Activated CD4-positive, alpha-beta T cell treated with anti-CD3 and anti-CD28 coated beads, Interleukin-2, amount 50 U/mL, for 48 hours (primary cell): ENCODE measurements around the gene MNAT1.
A peak's percentile ranks its signal among the peaks of the same experiment; 100 is the strongest.
"Not testable (repeated sequence)": the region's sequence is repeated elsewhere in the genome, so short reads cannot be mapped to it uniquely, and the experiment has no call there.

Experiments
- DNase-seq, 2 experiments: peaks; one replicate each; pipeline ENCODE4 v3.0.0-alpha.2; 2020

MNAT1 gene

DNA sequence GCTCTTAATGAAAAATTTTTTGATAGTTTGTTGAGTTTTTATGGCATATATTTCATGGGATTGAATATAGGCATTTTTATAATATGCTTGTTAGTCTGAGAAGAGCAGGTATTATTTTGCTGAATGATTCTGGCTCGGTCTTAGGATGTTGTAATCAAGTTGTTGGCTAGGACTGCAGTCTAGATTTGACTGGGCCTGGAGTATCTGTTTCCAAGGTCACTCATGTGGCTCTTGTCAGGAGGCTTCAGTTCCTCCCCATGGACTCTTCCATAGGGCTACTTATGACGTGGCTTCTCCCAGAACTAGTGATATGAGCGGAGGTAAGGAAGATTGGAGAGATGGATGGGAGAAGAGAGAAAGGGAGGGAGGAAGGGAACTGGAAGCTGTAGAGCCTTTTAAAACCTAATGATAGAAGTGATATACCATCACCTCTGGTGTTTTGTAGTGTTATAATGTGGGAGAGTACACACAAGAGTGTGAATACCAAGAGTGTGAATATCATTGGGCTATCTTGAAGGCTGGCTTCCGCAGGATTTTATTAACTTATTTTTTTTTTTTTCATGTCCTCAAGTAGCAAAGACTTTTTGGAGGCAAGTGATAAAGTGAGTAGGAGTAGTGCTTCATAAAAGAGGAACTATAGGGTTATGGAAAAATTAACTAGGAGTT lies 4.4 kb downstream of the MNAT1 start:
- no peak for DNase-seq

DNA sequence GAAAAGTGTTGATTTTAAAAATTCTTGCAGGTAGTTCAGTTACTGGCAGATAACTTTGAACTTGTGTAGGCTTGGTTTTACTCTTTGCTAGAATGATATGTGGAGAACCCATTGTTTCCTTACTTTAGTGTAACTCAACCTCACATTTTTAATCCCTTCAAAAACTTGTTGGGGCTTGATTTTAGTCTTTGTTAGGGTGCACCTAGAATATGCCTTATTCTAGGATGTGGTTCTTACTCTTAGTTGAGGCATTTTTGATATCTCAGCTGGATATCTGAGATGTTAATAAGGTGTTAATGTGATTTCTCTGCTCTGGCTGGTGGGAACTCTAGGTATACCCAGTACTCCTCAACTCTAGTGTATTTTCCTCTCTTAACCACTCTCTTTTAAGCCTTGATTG lies 10.0 kb downstream of the MNAT1 start:
- DNase-seq = no peak

DNA sequence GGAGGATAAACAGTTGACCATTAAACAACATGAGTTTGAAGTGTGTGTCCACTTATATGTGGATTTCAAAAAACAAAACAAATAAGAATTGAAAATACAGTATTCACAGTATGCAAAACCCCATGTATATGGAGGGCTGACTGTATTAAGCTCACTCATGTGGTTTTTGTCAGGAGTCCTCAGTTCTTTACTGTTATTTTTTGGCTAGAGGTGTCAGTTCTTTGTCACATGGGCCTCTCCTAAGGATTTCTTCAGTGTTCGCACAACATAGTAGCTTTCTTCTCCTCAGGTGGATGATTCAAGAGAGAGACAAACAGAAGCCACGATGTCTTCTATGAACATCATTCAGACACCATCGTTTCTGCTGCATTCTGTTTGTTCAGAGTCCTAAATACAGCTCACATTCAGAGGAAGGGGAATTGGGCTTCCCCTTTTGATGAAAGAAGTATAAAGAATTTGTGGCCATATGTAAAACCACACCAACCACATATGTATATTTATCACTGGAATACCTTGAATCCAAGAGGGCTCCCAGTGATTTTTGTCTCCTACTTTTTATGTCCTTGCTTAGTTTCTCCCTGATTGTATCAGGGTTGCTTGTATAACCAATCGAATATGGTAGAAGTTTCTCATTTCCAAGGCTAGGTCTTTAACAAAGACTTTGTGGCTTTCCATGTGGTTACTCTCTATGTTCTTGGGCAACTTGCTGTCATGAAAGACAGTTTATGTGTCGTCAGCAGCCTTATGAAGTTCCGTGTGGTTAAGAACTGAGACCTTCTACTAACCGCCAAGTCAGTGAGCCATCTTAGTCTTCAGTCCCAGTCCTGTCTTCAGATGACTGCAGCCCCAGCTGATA lies 18.9 kb downstream of the MNAT1 start:
- peak; percentile 24 to 43 for DNase-seq

DNA sequence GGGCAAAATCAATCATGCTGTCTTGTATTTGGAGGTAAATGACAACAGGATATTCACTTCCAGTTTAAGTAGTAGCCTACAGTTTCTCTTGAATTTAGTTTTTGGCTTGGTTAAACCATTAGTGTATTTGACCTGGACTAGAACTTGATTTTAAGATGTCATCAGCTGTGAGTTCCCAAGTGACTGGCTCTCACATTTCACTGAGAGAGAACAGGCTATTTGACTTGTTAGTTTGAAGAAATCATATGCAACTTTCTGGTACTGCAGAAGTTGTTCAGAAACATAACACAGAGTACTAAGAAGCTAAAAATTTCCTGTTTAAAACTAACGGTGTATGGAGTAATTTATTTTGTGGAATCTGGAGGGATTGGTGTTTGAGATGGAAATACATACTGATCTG lies 22.3 kb downstream of the MNAT1 start:
- no peak for DNase-seq

DNA sequence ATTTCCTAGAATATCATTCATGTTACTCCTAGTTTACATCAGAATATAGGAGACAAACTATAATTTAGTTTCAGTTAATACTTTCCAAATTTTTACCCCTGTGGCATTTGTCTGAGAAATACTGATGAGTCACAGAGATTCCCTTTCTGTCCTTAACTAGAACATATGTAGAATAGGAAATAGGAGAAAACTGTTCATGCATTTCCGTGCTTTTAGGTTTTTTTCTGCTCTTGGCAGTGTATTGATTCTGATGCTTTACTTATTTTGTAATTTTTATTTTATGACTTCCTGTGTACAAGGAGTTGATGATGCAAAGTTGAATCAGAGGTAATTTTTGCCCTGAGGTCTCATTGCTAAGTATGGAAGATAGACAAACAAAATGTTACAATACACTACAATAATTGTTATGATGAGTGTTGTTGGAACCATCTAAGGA lies 23.0 kb downstream of the MNAT1 start:
- no peak for DNase-seq

DNA sequence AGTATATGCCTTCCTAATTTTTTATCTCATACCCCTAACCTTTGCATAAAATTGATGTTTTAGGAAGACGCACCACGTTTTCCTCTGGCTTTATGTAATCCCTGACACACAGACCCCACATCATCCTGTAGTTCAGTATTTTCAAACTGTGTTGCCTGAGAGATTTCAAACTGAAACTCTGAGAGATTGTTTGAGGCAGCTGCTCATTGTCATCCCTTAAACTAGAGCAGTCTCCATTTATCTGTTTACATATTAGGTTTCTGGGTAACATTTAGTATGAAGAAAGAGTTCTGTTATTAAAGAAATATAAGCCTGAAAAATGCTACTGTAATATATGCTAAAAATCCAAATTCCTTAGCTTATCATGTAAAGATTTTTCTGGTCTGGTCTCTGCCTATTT lies 24.3 kb downstream of the MNAT1 start:
- DNase-seq = no peak

DNA sequence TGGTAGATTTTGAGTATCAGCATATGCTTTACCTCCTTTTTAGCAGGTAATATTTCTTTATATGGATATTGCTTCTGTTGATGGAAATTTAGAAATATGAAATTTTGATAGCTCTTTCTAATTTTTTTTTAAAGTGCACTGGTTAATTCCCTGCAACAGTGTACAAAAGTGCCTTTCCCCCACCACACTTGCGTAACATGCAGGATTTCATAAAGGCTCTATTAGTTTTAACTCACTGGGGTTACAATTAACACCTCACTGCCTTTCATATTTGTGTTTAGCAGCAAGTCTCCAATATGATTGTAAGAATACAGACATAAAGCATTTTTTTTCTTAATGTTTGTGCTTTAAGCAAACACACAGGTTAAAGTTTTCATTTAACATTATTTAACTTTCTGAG lies 25.6 kb downstream of the MNAT1 start:
- no peak for DNase-seq

DNA sequence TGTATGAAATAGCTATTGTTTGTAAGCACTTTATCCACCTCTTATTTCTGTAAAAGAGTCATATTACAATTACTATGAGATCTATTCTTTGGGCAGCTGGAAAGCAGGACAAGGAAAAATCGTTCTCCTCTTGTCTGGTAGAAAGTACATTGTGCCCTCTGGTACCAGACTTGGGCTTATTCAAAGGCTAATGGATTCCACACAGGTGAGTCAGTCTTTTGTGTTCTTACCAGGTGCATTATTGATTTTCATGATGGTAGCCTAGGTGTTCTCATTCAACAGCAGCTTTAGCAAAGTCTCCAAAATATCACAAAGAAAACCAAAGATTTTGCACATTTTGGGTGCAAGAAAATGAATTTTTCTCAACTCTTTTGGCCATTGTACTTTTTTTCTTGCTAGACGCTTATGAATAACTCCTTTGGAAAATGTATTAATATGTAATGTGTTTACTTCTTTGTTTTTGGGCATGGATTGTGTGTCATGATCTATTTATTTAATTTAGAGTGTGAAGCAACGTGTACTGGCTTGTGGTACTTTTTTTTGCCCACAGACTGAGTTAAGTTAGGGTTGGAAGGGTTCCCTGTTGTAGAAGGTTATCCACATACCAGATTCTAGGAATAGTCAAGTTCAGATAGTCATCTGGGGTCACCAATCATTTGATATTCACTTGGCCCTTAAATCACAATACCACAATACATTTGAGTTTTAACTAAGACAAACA lies 26.2 kb downstream of the MNAT1 start:
- DNase-seq = no peak

DNA sequence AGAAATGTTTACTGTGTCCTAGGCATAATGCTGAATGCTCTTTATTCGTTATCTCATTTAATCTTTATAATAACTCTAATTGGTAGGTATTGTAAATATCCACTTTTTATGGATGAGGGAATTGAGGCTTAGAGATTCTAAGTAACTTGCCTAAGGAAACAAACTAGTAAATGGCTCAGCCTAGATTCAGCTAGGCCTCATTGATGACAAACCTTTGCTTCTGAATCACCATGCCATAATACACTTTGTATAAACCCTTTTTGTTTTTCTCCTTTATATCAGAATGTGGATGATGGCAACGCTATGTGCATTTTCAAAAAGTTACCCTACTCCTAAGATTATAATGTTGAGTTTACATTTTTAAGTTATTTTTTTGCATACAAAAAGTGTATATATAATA lies 34.0 kb downstream of the MNAT1 start:
- DNase-seq = no peak

DNA sequence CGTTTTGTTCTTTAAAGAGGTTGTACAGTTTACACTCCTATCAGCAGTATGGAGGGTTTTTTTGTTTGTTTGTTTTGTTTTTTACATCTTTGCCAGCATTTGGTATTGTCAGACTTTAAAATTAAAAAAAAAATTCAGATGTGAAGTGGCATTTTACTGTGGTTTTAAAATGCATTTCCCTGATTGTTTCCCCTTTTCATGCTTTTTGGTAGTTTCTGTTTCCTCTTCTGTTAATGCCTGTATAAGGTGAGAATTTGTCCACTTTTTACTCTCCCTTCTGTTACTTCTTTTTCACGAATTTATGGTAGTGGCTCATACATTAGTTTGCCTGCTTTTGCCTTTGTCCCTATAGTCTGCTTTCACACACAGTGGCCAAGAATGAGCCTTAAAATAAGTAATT lies 36.6 kb downstream of the MNAT1 start:
- no peak for DNase-seq

DNA sequence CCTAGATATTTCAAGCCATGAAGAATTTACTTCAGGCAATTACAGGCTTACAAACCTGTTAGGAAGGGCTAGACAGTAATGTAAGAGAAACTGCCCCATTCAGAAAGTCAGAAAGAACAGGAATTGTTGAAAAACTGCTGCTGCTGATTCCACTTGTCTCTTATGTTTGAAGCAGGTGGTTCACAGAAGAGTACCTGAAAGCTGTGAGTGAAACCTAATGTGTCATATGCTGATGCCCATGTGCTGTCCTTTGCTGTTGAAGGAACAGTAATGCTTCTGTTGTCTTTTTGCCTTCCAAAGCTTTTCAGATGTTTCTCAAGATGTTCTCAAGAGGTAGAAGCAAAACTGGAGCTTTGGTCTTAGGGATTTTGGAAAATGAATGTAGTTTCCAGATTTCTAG lies 39.0 kb downstream of the MNAT1 start:
- DNase-seq = no peak

DNA sequence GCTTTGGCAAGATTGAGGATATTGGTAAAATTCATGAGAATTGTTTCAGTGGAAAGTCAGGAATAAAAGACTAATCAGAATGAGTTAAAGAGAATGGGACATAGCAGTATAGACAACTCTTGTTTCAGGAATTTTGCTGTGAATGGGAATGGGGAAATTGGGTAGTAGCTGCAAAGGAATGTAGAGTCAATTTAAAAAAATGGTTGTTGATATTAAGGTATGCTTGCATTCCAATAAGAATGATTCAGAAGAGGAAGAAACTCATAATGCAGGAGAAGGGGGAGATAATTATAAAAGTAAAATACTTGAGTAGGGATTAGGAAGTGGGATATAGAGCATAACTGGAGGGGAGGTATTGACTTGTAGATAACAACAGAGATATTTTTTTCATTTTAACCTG lies 40.7 kb downstream of the MNAT1 start:
- no peak for DNase-seq

DNA sequence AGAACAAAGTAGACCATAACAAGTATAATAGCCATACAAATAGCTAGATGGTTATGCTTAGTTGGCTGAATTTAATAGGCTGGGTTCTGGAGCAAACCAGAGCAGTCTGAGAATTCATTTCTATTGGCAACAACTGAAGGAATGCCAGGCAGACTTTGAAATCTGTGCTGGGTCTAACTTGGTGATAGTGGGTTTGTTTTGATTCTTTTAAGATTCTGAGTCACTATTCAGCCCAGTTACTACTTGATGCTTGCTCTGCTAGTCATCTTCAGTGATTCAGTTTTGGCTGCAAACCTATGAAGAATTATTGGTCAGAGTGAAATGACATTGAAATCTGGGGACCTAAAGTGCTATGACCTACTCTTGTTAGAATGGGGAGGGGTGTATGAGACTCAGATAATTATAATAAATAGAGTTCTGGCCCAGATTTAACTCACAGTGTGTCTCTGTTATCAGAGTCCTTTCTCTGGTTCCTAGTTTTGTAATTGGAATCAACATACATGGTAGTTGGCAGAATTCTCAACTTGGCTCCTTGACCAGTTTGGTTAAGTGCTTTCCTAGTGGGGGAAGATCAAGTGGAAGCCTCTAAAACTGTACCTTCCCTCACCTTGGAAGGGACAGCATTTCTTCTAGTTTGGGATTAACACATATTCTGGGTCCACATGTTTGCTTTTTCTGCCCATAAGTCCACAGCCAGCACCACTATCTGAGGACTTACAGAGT lies 43.5 kb downstream of the MNAT1 start:
- DNase-seq = no peak

DNA sequence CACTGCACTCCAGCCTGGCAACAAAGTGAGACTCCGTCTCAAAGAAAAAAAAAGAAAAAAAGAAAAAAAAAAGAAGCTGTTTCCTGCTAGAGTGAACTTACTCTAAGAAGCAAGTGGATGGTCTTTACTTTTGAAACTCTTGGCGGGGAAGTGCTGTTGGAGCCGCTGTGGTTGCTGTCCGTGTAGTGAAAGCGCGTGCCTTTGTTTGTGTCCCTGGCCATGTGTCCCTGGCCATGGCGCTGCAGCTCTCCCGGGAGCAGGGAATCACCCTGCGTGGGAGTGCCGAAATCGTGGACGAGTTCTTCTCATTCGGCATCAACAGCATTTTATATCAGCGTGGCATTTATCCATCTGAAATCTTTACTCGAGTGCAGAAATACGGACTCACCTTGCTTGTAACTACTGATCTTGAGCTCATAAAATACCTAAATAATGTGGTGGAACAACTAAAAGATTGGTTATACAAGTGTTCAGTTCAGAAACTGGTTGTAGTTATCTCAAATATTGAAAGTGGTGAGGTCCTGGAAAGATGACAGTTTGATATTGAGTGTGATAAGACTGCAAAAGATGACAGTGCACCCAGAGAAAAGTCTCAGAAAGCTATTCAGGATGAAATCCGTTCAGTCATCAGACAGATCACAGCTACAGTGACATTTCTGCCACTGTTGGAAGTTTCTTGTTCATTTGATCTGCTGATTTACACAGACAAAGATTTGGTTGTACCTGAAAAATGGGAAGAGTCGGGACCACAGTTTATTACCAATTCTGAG lies 45.4 kb downstream of the MNAT1 start:
- not testable (repeated sequence) for DNase-seq

DNA sequence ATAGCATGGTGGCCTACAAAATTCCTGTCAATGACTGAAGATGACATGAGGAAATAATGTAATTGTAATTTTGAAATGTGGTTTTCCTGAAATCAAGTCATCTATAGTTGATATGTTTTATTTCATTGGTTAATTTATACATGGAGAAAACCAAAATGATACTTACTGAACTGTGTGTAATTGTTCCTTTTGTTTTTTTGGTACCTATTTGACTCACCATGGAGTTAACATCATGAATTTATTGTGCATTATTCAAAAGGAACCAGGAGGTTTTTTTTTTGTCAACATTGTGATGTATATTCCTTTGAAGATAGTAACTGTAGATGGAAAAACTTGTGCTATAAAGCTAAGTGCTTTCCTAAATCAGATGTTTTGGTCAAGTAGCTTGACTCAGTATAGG lies 46.0 kb downstream of the MNAT1 start:
- DNase-seq = not testable (repeated sequence)

DNA sequence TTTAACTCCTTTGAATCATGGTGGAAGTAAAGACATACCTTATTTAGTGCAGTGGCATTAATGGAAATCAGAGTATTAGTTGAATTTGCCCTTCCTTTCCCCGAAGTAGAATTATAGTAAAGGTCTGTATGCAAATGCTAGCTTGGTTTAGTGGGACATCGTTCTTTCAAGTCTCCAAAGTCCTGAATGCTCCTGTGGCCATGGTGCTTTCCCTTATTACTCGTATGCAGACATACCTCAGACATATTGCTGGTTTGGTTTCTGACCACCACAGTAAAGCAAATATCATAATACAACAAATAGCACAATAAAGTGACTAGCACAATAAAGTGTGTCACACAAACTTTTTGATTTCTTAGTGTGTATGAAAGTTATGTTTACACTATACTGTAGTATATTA lies 52.3 kb downstream of the MNAT1 start:
- DNase-seq = no peak

DNA sequence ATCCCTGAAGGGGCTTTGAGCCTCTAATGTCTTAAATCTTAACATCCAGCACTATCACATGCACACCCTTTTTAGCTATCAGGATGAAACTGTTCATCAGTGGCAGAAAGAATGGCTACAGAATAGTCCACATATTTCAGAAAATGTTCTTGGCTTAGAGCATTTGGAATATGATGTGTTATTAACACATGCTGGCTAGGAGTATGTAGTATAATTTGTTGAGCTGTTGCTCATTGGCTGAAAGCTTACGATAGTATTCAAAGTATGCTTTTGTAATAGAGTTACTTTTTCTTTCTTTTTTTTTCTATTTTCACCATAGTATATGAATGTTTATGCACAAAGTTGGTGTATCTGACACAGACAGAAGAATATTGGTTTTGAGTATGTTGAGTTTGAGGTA lies 55.1 kb downstream of the MNAT1 start:
- DNase-seq = no peak

DNA sequence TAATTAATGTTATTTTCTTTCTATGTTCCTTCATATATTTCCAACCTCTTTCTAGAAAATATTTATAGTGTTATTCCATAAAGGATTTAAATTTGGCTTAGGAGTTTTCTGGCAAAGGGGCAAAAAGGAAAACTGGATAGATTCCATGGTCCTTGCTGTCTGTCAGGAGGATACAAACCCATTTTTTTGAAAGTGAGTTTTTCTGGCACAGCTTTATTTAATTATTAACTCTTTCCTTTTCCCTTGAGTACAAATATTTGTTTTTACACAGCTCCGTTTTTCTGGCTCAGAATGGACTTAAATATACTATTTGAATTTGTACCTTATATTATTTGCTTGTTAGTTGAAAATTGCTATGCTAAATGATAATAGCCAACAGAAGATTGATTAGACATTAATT lies 56.3 kb downstream of the MNAT1 start:
- DNase-seq = no peak

DNA sequence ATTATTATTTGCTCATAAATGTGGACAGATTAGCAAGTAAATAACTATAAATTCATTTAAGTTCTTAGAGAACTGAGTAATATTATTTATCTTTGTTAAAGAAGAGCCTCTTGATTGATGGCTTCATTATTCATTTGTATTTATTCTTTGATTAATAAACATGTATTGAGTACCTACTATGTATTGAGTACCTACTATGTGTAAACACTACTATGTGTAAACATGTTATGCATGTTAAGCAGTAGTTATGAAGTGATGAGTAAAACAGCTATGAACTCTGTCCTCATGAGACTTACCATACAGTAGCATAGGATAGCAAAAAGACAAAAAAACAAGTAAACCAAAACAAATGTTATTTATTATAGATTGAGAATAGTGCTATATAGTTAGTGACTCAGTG lies 61.9 kb downstream of the MNAT1 start:
- no peak for DNase-seq

DNA sequence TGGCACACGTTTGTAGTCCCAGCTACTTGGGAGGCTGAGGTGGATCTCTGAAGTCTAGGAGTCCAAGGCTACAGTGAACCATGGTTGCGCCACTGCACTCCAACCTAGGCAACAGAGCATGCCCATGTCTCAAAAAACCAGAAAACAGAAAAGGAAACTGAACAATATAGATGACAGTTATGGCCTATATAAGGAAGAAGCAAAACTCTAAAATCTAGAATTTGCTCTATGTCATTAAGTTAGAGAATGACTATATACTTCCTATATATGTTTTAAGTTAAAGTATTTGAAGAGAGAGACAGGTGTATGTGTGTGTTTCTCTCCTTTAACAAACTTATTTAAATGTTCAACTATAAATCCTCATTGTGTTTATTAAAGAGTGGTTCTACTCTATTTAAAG lies 65.8 kb downstream of the MNAT1 start:
- DNase-seq = no peak

DNA sequence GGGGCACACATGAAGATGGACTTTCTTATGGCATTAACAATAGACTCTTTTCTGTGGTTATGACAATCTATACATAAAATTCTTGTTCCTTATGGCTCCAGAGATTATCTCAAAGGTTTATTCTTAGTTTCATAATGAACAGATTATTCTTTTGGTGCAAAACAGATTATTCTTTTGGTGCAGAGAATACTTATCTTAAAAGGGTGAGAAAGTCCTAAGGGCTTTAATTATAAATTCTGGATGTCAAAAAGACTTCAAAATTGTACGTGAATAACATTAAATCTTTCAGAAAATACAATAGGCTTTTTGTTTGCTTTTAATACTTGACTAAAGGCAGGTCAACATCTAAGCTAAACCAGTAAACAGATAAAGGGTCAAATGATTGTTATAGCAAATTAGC lies 69.3 kb downstream of the MNAT1 start:
- DNase-seq = no peak

DNA sequence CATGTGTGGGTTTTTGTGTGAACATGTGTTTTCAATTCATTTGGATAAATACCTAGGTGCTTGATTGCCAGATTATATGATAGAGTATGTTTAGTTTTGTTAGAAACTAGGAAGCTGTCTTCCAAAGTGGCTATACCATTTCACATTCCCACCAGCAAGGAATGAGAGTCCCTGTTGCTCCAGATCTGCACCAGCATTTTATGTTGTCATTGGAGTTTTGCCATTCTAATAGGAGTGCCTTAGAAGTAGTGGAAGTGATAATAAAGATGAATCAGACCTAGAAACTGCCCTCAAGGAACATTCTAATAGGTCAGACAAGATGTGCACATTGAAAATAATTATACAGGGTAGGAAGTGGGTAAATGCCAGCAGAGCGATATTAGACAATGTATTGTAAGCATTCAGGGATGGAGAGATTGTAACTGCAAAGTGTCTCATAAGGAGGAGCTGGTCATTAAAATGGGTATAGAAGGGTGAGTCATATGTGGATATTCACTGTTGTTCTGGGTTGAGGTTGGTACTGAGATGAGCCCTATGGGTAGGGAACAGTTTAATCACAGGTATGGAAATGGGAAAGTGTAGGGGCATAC lies 71.4 kb downstream of the MNAT1 start:
- no peak for DNase-seq
